Smooth muscle cell (in vitro differentiated cells): Measurements from ENCODE around the gene MAST4. TPM values are rescaled to one million over a fixed set of nuclear protein-coding genes. Genes with fewer than 3 reads are reported as not detected.

Experiments used
- DNase-seq: peaks from one replicate; lab custom pipeline; 2025; ENCODE audit not compliant: unreplicated experiment; lab: John Stamatoyannopoulos, UW
- H2AFZ ChIP-seq: fragments of 200-600 bp; sonication (generic); 2 replicates; pipeline ENCODE4 v1.6.0; 2016; ENCODE audit warnings: antibody characterized with exemption, low read depth, mild to moderate bottlenecking
- H3F3A ChIP-seq: fragments of 200-600 bp; sonication (generic); 2 replicates; pipeline ENCODE4 v1.6.0; 2017; ENCODE audit warnings: antibody characterized with exemption, low read depth
- H3K27ac ChIP-seq: fragments of 200-600 bp; sonication (generic); 2 replicates; pipeline ENCODE4 v1.5.1; 2016; ENCODE audit warnings: low read depth, mild to moderate bottlenecking
- H3K27me3 ChIP-seq: fragments of 200-600 bp; sonication (generic); 2 replicates; pipeline ENCODE4 v1.6.1; 2016; ENCODE audit warnings: low read depth, mild to moderate bottlenecking
- H3K36me3 ChIP-seq: fragments of 200-600 bp; sonication (generic); 2 replicates; pipeline ENCODE4 v1.5.1; 2016; ENCODE audit warnings: low read depth
- H3K4me1 ChIP-seq: fragments of 200-600 bp; sonication (generic); 2 replicates; pipeline ENCODE4 v1.5.1; 2016; ENCODE audit warnings: low read depth
- H3K4me2 ChIP-seq: fragments of 200-600 bp; sonication (generic); 2 replicates; pipeline ENCODE4 v1.6.0; 2016; ENCODE audit warnings: mild to moderate bottlenecking
- H3K4me3 ChIP-seq: fragments of 200-600 bp; sonication (generic); 2 replicates; pipeline ENCODE4 v1.5.1; 2016; ENCODE audit warnings: mild to moderate bottlenecking
- H3K79me2 ChIP-seq: fragments of 200-600 bp; sonication (generic); 2 replicates; pipeline ENCODE4 v1.6.0; 2016; ENCODE audit warnings: low read depth, mild to moderate bottlenecking
- H3K9ac ChIP-seq: fragments of 200-600 bp; sonication (generic); 2 replicates; pipeline ENCODE4 v1.6.0; 2016; ENCODE audit warnings: low read depth
- H3K9me3 ChIP-seq: fragments of 200-600 bp; sonication (generic); replicated peaks from 2 replicates; pipeline ENCODE4 v1.5.1; 2016; ENCODE audit warnings: low read depth
- H4K20me1 ChIP-seq: fragments of 200-600 bp; sonication (generic); 2 replicates; pipeline ENCODE4 v1.6.0; 2016; ENCODE audit warnings: low read depth
- CTCF ChIP-seq: fragments of 200-600 bp; sonication (generic); IDR thresholded peaks from 2 replicates; pipeline ENCODE4 v1.5.1; 2017; ENCODE audit warnings: borderline replicate concordance, mild to moderate bottlenecking, antibody characterized with exemption; ENCODE audit not compliant: insufficient read depth, poor library complexity, severe bottlenecking
- WGBS: methylation state at CpG from one replicate; pipeline ENCODE4 v1.1.7; 2016; ENCODE audit warnings: low lambda C conversion rate; 5-methylcytosine and 5-hydroxymethylcytosine counted together
- polyA plus RNA-seq: library from polyadenylated mRNA; unstranded; fragments of >200 nt; fragmentation: Nextera tagmentation; extraction: Ambion mirVana; gene quantifications from 2 replicates; pipeline ENCODE4 v1.2.1, GENCODE V29; 2016
- total RNA-seq: library from RNA; depleted of rRNA; stranded (reverse); fragments of >200 nt; gene quantifications from 2 replicates; pipeline ENCODE4 v1.2.3, GENCODE V29; 2014

The MAST4 gene
- total and polyA plus RNA-seq, 2 experiments from 2014 or later: 6.3 to 24.0 TPM

- Histone ChIP-seq H3K4me1 (no peaks in the 10 kb centered on the region), H3K9ac (no peak overlapping the region), H2AFZ (no peak overlapping the region), H3K9me3 (no peaks in the 10 kb centered on the region), H3K27ac (no peak overlapping the region), H3F3A (no peaks in the 10 kb centered on the region), H3K79me2 (no peaks in the 10 kb centered on the region), H3K4me2 (no peak overlapping the region), H3K27me3 (peaks cover 18% of the 10 kb centered on the region), H4K20me1 (no peaks in the 10 kb centered on the region), H3K36me3 (no peaks in the 10 kb centered on the region), H3K4me3 (no peak overlapping the region)
- no peak for TF ChIP-seq CTCF
- 90% methylated on average over 6 of the region's 6 CpGs for WGBS
- no peak for DNase-seq
These were observed 12.3 kb downstream of the MAST4 start for GRCh38 chr5:66608501-66608900.

GRCh38 chr5:66609615-66610014 lies 13.4 kb downstream of the MAST4 start:
- H3K4me1 ChIP-seq: no peaks in the 10 kb centered on the region
- H3K79me2 ChIP-seq: no peaks in the 10 kb centered on the region
- no peak for TF ChIP-seq CTCF
- H3F3A ChIP-seq: no peaks in the 10 kb centered on the region
- no peak overlapping the region for H3K27ac ChIP-seq
- H3K36me3 ChIP-seq: no peaks in the 10 kb centered on the region
- peaks cover 12% of the 10 kb centered on the region for H3K27me3 ChIP-seq
- DNase-seq: no peak
- no peak overlapping the region for H2AFZ ChIP-seq
- H3K9ac ChIP-seq: no peak overlapping the region
- no peaks in the 10 kb centered on the region for H4K20me1 ChIP-seq
- H3K9me3 ChIP-seq: no peaks in the 10 kb centered on the region
- H3K4me2 ChIP-seq: no peak overlapping the region
- no peak overlapping the region for H3K4me3 ChIP-seq

GRCh38 chr5:66612226-66612625 lies 16.0 kb downstream of the MAST4 start:
- Histone ChIP-seq H4K20me1 (no peaks in the 10 kb centered on the region), H3K27ac (no peak overlapping the region), H3K4me3 (no peak overlapping the region), H3F3A (no peaks in the 10 kb centered on the region), H3K36me3 (no peaks in the 10 kb centered on the region), H3K4me2 (no peak overlapping the region), H3K9ac (no peak overlapping the region), H3K4me1 (no peaks in the 10 kb centered on the region), H3K27me3 (no peaks in the 10 kb centered on the region), H3K79me2 (no peaks in the 10 kb centered on the region), H3K9me3 (no peaks in the 10 kb centered on the region), H2AFZ (no peak overlapping the region)
- WGBS: 92% methylated on average over 5 of the region's 5 CpGs
- no peak for DNase-seq
- TF ChIP-seq CTCF: no peak

- no peaks in the 10 kb centered on the region for H3K36me3 ChIP-seq
- TF ChIP-seq CTCF: no peak
- no peaks in the 10 kb centered on the region for H4K20me1 ChIP-seq
- no peak overlapping the region for H3K4me3 ChIP-seq
- H3K9ac ChIP-seq: no peak overlapping the region
- H3F3A ChIP-seq: no peaks in the 10 kb centered on the region
- H3K79me2 ChIP-seq: no peaks in the 10 kb centered on the region
- H3K4me1 ChIP-seq: no peaks in the 10 kb centered on the region
- no peak overlapping the region for H2AFZ ChIP-seq
- DNase-seq: no peak
- no peak overlapping the region for H3K4me2 ChIP-seq
- H3K9me3 ChIP-seq: no peaks in the 10 kb centered on the region
- 91% methylated on average over 3 of the region's 3 CpGs for WGBS
- H3K27ac ChIP-seq: no peak overlapping the region
- H3K27me3 ChIP-seq: no peaks in the 10 kb centered on the region
These were observed 18.9 kb downstream of the MAST4 start for GRCh38 chr5:66615136-66615535.
